Lower lobe of right lung (tissue), 2 donors: Measurements from ENCODE around the gene CETN2. TPM values are rescaled to one million over a fixed set of nuclear protein-coding genes. Genes with fewer than 3 reads are reported as not detected.

Source experiments
- ATAC-seq, 2 donors: fragments of 200-7000 bp; cut with Tn5 transposase; one replicate each; pipeline ENCODE4 v1.9.1; 2020 to 2022; ENCODE audit warnings: mild to moderate bottlenecking in 2 of 2, moderate library complexity in 2 of 2
- DNase-seq: peaks from one replicate; pipeline ENCODE4 v3.0.0-alpha.2; 2020
- H3K27ac ChIP-seq: fragments of 200-600 bp; one replicate; pipeline ENCODE4 v1.8.0; 2022
- H3K27me3 ChIP-seq: fragments of 200-600 bp; one replicate; pipeline ENCODE4 v1.8.0; 2022; ENCODE audit warnings: low read depth
- H3K36me3 ChIP-seq: fragments of 200-600 bp; one replicate; pipeline ENCODE4 v1.8.0; 2022; ENCODE audit warnings: mild to moderate bottlenecking
- H3K4me1 ChIP-seq: fragments of 200-600 bp; one replicate; pipeline ENCODE4 v1.8.0; 2022
- H3K4me3 ChIP-seq: fragments of 200-600 bp; one replicate; pipeline ENCODE4 v1.8.0; 2022; ENCODE audit warnings: mild to moderate bottlenecking
- H3K9me3 ChIP-seq: fragments of 200-600 bp; one replicate; pipeline ENCODE4 v1.8.0; 2022
- intact Hi-C: fragments of 100-400 bp; cut with DNase I; formaldehyde crosslinking; loops from one replicate; pipeline ENCODE4 v1.11.0; 2022
- total RNA-seq: library from RNA; stranded (reverse); fragmentation: NEBNext Ultra II Directional; extraction: Animal tissue kit (Norgen Biotek cat#: 25700); gene quantifications from one replicate; pipeline ENCODE4 v1.2.1, GENCODE V29; 2021
- TF ChIP-seq, protein P1 (sequence below): fragments of 200-600 bp; IDR thresholded peaks from one replicate; pipeline ENCODE4 v1.8.0; 2022; ENCODE audit warnings: antibody characterized with exemption, mild to moderate bottlenecking
- donor health status: DM: no; HTN: yes; CAD: no; lungs with severe emphysema.

CETN2 gene
- total RNA-seq, 1 donor from 2014 or later = 33.2 TPM

DNA sequence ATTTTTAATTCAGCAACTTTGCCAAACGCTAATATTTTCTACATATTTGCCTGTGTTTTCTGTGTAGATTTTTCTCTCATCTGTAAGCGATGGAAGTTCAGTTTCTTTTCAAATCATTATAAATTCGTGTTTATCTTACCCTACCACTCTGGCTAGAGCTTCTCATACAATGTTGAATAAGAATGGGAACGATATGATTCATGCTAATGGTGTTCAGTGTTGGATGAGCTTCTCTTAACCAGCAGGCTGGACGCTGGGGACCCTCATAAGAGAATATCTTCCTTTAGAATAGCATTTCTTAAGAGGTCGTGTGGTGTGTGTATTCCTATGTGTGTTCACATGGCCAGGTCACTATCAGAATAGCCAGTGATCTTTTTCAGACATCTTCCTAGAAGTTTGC is 31.3 kb upstream of the CETN2 start:
- ATAC-seq = no peak
- Histone ChIP-seq H3K4me1 (no peaks in the 10 kb centered on the region), H3K27me3 (no peaks in the 10 kb centered on the region), H3K9me3 (no peaks in the 10 kb centered on the region), H3K27ac (no peak overlapping the region), H3K36me3 (peaks cover 54% of the 10 kb centered on the region), H3K4me3 (no peak overlapping the region)
- TF ChIP-seq, protein P1, sequence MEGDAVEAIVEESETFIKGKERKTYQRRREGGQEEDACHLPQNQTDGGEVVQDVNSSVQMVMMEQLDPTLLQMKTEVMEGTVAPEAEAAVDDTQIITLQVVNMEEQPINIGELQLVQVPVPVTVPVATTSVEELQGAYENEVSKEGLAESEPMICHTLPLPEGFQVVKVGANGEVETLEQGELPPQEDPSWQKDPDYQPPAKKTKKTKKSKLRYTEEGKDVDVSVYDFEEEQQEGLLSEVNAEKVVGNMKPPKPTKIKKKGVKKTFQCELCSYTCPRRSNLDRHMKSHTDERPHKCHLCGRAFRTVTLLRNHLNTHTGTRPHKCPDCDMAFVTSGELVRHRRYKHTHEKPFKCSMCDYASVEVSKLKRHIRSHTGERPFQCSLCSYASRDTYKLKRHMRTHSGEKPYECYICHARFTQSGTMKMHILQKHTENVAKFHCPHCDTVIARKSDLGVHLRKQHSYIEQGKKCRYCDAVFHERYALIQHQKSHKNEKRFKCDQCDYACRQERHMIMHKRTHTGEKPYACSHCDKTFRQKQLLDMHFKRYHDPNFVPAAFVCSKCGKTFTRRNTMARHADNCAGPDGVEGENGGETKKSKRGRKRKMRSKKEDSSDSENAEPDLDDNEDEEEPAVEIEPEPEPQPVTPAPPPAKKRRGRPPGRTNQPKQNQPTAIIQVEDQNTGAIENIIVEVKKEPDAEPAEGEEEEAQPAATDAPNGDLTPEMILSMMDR = no peak
- DNase-seq = no peak
- intact Hi-C loops = no loop called here

DNA sequence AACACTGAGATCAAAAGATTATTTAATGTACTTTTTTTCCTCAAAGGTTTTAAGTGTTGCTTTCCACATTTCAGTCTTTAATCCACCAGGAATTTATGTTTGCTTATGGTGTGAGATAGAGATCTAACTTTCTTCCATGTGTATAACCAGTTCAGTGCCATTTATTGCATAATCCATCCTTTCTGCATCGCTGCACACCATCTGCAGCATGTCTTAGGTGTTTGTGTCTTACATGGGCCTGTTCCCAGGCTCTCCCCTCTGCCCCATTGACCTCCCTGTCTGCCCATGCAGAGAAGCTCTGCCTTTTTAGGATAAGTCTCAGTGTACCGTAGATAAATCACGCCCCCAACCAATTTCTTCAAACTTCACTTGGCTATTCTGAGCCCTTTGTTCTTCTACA is 30.6 kb upstream of the CETN2 start:
- peaks cover 48% of the 10 kb centered on the region for H3K36me3 ChIP-seq
- DNase-seq (no peak), ATAC-seq (no peak)
- TF ChIP-seq, protein P1 = no peak
- H3K9me3 ChIP-seq = no peaks in the 10 kb centered on the region
- no peak overlapping the region for H3K4me3 ChIP-seq
- intact Hi-C loops = no loop called here
- no peak overlapping the region for H3K27ac ChIP-seq
- H3K27me3 ChIP-seq = no peaks in the 10 kb centered on the region
- H3K4me1 ChIP-seq = no peaks in the 10 kb centered on the region

DNA sequence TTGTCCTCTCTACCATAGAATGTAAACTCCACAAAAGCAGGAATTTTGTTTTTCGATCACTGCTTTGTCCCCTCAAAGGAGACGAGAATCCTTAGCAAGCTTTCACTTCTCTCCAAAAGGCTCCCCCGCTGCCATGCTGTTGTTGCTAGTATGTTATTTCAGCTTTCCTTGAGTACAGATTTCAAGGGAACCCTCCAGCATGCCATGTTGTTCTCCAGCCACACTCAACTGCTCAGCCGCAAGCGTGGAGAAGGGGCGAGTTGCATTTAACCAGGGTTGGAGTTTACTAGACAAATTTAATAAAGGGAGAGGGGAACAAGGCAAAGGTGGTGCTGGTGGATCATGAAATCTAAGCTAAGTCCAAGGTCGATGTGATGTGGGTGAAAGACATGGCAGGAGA is 23.4 kb upstream of the CETN2 start:
- DNase-seq = no peak
- intact Hi-C loops = no loop called here
- H3K27ac ChIP-seq = no peak overlapping the region
- no peaks in the 10 kb centered on the region for H3K27me3 ChIP-seq
- H3K4me3 ChIP-seq = no peak overlapping the region
- H3K36me3 ChIP-seq = peaks cover 34% of the 10 kb centered on the region
- ATAC-seq = no peak
- TF ChIP-seq, protein P1 = no peak
- no peaks in the 10 kb centered on the region for H3K9me3 ChIP-seq
- H3K4me1 ChIP-seq = no peaks in the 10 kb centered on the region

DNA sequence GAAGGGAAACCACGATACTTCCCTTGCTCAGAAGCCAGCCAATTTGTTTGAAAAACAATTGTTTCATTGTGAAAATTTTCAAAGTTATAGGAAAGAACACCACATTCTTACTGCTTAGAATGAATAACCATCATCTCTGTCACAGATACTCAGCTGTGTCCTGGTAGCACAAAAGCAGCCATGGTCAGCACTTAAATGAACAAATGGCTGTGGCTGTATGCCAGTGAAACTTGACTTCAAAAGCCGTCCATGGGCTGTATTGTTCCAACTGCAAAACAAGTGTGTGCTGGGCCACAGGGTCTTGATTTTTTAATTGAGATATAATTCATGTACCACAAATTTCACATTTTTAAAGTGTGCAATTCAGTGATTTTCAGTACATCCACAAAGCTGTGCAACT is 19.9 kb upstream of the CETN2 start:
- peaks cover 38% of the 10 kb centered on the region for H3K36me3 ChIP-seq
- no peaks in the 10 kb centered on the region for H3K9me3 ChIP-seq
- no peak overlapping the region for H3K27ac ChIP-seq
- intact Hi-C loops = no loop called here
- H3K4me3 ChIP-seq = no peak overlapping the region
- DNase-seq (no peak), ATAC-seq (no peak)
- no peaks in the 10 kb centered on the region for H3K27me3 ChIP-seq
- TF ChIP-seq, protein P1 = no peak
- no peaks in the 10 kb centered on the region for H3K4me1 ChIP-seq

DNA sequence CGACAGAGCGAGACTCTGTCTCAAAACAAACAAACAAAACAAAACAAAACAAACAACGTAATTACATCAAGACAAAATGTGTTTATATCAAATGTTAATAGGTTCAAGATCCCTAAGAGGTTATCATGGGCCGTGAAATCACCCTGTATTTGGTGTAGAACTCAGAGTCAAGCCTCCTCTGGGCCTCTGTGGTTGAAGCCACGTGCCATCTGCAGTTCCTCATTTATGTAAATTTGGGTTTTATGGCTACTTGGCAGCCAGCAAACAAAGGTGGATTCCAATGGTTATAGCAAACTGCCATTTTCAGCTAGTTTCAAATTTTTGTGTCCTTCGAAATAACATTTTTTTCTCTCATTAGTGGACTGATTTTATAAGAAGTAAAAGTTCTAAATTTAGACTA is 16.7 kb upstream of the CETN2 start:
- no peaks in the 10 kb centered on the region for H3K4me1 ChIP-seq
- H3K27me3 ChIP-seq = no peaks in the 10 kb centered on the region
- no peak overlapping the region for H3K4me3 ChIP-seq
- DNase-seq = no peak
- ATAC-seq = no peak
- TF ChIP-seq, protein P1 = no peak
- no peaks in the 10 kb centered on the region for H3K9me3 ChIP-seq
- peaks cover 34% of the 10 kb centered on the region for H3K36me3 ChIP-seq
- intact Hi-C loops = no loop called here
- H3K27ac ChIP-seq = no peak overlapping the region

DNA sequence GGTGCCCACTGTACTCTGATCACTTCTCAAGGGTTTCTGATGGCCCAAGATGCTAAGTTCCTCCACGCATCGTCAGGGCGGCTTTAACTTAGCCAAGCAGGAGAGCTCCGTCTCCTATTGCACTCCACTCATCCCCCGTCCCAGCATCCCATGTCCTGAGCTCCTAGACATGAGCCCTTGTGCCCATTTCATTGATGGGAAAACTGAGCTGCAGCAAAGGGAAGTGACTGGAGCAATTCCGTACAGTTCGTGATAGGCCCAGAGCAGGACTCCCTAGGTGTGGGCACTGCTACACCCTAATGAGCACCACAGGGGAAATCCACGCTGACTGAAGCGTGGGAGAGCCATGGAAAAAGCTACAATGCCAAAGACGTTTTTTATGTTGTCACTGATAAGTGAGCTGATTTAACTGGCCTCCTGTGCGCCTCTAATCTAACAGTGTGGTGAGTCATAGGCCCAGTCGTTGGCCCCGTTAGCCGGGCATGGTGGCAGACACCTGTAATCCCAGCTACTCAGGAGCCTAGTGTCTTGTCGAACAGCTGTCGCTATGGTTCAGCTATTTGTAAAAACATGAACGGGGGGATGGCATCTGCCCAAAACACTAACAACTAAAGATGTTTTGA is 15.2 kb upstream of the CETN2 start:
- Histone ChIP-seq H3K36me3 (peaks cover 22% of the 10 kb centered on the region), H3K4me1 (no peaks in the 10 kb centered on the region), H3K27me3 (no peaks in the 10 kb centered on the region), H3K4me3 (no peak overlapping the region), H3K27ac (no peak overlapping the region), H3K9me3 (no peaks in the 10 kb centered on the region)
- TF ChIP-seq, protein P1 = no peak
- intact Hi-C loops = no loop called here
- ATAC-seq (no peak), DNase-seq (no peak)
